Skeletal muscle satellite cell (primary cell): ENCODE data around the gene OCIAD2.
"Not testable (repeated sequence)": the region's sequence is repeated elsewhere in the genome, so short reads cannot be mapped to it uniquely, and the experiment has no call there.

ENCODE experiments used
- H3K27me3 ChIP-seq: 2 replicates; pipeline ENCODE4 v1.7.0; 2013; ENCODE audit warnings: low read length; ENCODE audit not compliant: control insufficient read depth, insufficient read depth
- H3K36me3 ChIP-seq: 2 replicates; pipeline ENCODE4 v1.7.0; 2013; ENCODE audit warnings: mild to moderate bottlenecking, control low read depth, low read length; ENCODE audit not compliant: insufficient read depth
- H3K4me1 ChIP-seq: 2 replicates; pipeline ENCODE4 v1.7.0; 2013; ENCODE audit warnings: low read length; ENCODE audit not compliant: control insufficient read depth, insufficient read depth
- H3K4me2 ChIP-seq: 2 replicates; pipeline ENCODE4 v1.7.0; 2013; ENCODE audit warnings: mild to moderate bottlenecking, low read length
- H3K4me3 ChIP-seq: 2 replicates; pipeline ENCODE4 v1.7.0; 2013; ENCODE audit warnings: low read length
- H3K9ac ChIP-seq: 2 replicates; pipeline ENCODE4 v1.7.0; 2013; ENCODE audit warnings: mild to moderate bottlenecking, low read depth, low read length, moderate library complexity
- H3K9me3 ChIP-seq: replicated peaks from 2 replicates; pipeline ENCODE4 v1.7.0; 2013; ENCODE audit warnings: mild to moderate bottlenecking, control low read depth, low read length

Gene OCIAD2

DNA sequence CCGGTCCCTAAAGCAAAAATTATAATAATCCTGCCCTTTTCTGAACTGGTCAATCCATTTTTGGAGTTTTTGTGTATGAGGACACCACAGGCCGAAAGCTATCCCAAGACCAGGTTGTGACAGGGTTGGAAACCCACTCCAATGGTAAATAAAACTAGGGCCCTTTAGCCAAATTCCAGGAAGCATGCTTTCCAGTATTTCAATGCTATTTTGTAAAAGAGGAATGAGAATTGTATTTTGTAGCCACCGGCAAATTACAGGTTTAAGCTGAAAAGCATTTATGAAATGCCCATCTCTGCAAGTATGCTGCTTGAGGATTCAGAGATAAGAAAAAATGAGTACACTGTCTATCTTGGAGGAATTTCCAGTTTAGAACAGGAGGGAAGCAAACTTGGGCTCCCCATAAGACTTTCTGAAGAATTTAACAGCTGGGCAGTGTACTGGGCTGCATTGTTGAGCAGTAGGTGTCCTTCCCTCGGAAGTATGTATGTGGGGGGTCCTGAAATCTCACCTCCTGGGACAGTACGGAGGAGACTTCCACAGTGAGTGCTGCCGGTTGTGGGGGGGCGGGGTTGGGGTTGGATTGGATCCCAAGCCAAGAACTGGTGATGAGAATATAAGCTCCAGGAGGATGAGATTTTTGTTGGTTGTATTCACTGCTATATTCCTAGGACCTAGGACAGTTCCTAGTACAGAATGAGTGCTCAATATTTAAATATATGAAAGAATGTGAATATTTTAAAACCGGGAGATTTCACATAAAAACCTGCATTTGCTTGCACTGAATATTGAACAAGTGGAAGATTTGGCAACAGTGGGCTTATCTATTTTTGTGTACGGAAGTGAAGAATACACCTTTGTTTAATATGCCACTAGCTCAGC, 26.8 kb downstream of the OCIAD2 start:
- H3K27me3 ChIP-seq, result no peaks in the 10 kb centered on the region
- H3K4me2 ChIP-seq, result no peak overlapping the region
- no peaks in the 10 kb centered on the region for H3K4me1 ChIP-seq
- no peaks in the 10 kb centered on the region for H3K36me3 ChIP-seq
- H3K9ac ChIP-seq, result no peak overlapping the region
- H3K4me3 ChIP-seq, result no peak overlapping the region
- H3K9me3 ChIP-seq, result no peaks in the 10 kb centered on the region

DNA sequence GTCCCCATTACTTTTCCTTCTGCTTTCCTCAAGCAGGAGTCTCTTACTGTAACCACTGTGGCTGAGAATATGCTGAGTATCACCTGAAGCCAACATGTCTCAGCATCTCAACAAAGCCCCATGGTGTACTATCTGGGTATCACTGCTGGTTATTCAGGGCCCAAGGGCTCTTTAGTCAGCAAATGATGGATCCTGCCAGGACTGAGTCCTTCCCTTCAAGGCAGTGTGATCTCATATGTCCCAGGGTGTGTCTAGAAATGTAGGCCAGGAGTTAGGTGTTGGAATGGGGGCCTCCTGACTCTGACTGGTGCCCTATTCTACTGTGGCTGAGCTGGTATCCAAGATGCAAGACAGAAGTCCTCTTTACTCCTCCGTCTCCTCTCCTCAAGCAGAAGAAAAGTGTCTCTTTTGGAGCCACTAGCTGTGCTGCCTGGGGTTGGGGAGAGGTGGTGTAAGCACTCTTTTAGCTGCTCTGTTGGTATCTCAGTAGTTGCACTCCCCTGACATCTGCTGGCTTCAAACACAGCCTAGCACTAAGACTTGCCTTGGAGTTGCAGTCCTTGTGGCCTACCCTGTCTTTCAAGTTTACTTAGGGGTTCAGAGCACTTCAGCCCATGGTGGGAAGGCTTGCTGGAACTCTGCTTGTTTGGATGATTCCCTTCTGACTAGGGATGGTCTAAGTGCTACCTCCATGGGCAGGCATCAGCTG, 28.6 kb downstream of the OCIAD2 start:
- no peaks in the 10 kb centered on the region for H3K27me3 ChIP-seq
- H3K9me3 ChIP-seq, result no peaks in the 10 kb centered on the region
- no peak overlapping the region for H3K4me3 ChIP-seq
- H3K4me1 ChIP-seq, result no peaks in the 10 kb centered on the region
- no peak overlapping the region for H3K4me2 ChIP-seq
- no peak overlapping the region for H3K9ac ChIP-seq
- no peaks in the 10 kb centered on the region for H3K36me3 ChIP-seq

- H3K9me3 ChIP-seq, H3K36me3 ChIP-seq, H3K9ac ChIP-seq, H3K27me3 ChIP-seq, H3K4me3 ChIP-seq, H3K4me1 ChIP-seq, H3K4me2 ChIP-seq: not testable (repeated sequence)
These were observed 41.9 kb downstream of the OCIAD2 start for GRCh38 chr4:48864696-48865095.

DNA sequence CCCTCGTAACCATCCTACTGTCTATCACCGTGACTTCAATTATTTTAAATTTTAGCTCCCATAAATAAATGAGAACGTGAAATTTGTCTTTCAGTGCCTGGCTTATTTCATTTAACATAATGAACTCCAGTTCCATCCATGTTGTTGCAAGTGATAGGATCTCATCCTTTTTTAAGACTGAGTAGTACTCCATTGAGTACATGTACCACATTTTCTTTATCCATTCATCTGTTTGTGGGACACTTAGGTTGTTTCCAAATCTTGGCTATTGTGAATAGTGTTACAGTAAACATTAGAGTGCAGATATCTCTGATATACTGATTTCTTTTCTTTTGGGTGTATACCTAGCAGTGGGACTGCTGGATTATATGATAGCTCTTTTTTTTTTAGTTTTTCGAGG, 42.8 kb downstream of the OCIAD2 start:
- H3K36me3 ChIP-seq, result peaks cover 19% of the 10 kb centered on the region
- H3K9me3 ChIP-seq, result no peaks in the 10 kb centered on the region
- H3K4me1 ChIP-seq, result no peaks in the 10 kb centered on the region
- no peak overlapping the region for H3K9ac ChIP-seq
- H3K27me3 ChIP-seq, result no peaks in the 10 kb centered on the region
- H3K4me3 ChIP-seq, result no peak overlapping the region
- H3K4me2 ChIP-seq, result no peak overlapping the region

DNA sequence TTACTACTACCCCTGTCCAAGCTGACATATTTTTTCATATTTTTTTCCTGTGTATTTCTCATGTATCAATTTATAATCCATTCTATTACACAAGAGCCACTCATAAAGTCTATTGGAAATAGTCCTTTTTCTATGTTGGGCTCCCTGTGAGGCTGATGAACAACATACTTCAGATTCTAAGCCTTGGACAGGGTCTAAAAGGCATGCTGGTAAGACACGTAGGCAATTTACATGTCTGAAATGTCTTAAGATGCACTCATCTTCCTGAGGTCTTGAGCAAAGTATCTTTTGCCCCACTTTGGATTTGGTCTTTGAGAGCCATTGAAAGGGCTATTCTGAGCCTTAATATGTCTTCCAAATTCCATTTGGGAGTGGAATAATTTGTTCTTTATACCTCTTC, 43.9 kb downstream of the OCIAD2 start:
- Histone ChIP-seq H3K9ac (no peak overlapping the region), H3K27me3 (no peaks in the 10 kb centered on the region), H3K4me3 (no peak overlapping the region), H3K36me3 (peaks cover 20% of the 10 kb centered on the region), H3K4me2 (no peak overlapping the region), H3K9me3 (no peaks in the 10 kb centered on the region), H3K4me1 (no peaks in the 10 kb centered on the region)

- no peaks in the 10 kb centered on the region for H3K27me3 ChIP-seq
- no peak overlapping the region for H3K4me2 ChIP-seq
- no peaks in the 10 kb centered on the region for H3K9me3 ChIP-seq
- H3K36me3 ChIP-seq, result peaks cover 22% of the 10 kb centered on the region
- no peak overlapping the region for H3K9ac ChIP-seq
- no peaks in the 10 kb centered on the region for H3K4me1 ChIP-seq
- H3K4me3 ChIP-seq, result no peak overlapping the region
These were observed 44.5 kb downstream of the OCIAD2 start for GRCh38 chr4:48862038-48862437.

DNA sequence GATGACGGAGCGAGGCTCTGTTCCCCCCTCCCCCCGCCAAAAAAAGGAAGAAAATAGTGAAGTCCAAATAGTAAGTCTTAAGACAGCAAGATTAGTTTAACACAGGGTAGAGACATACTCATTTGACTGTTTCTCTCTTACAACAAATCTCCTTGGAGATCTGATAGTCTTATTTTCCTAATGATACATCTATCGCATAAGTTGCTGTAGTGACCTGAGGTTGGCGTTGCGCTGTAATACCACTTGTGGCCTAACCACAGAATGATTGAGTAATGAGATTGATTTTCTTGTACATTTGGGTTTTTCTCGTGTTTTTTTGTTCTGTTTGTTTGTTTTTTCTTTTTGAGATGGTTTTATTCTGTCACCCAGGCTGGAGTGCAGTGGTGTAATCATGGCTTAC, 48.4 kb downstream of the OCIAD2 start:
- Histone ChIP-seq H3K36me3 (peaks cover 40% of the 10 kb centered on the region), H3K9ac (no peak overlapping the region), H3K4me1 (no peaks in the 10 kb centered on the region), H3K9me3 (no peaks in the 10 kb centered on the region), H3K27me3 (no peaks in the 10 kb centered on the region), H3K4me2 (no peak overlapping the region), H3K4me3 (no peak overlapping the region)

- H3K4me1 ChIP-seq, result no peaks in the 10 kb centered on the region
- no peak overlapping the region for H3K9ac ChIP-seq
- H3K27me3 ChIP-seq, result no peaks in the 10 kb centered on the region
- H3K4me2 ChIP-seq, result no peak overlapping the region
- peaks cover 48% of the 10 kb centered on the region for H3K36me3 ChIP-seq
- no peaks in the 10 kb centered on the region for H3K9me3 ChIP-seq
- H3K4me3 ChIP-seq, result no peak overlapping the region
These were observed 51.6 kb downstream of the OCIAD2 start for GRCh38 chr4:48854982-48855381.

- Histone ChIP-seq H3K36me3 (peaks cover 49% of the 10 kb centered on the region), H3K9ac (no peak overlapping the region), H3K27me3 (no peaks in the 10 kb centered on the region), H3K9me3 (no peaks in the 10 kb centered on the region), H3K4me2 (no peak overlapping the region), H3K4me3 (no peak overlapping the region), H3K4me1 (no peaks in the 10 kb centered on the region)
These were observed 52.2 kb downstream of the OCIAD2 start for GRCh38 chr4:48854395-48854683.

GRCh38 chr4:48853604-48854394, 52.8 kb downstream of the OCIAD2 start:
- H3K9me3 ChIP-seq, result no peaks in the 10 kb centered on the region
- no peak overlapping the region for H3K4me2 ChIP-seq
- H3K27me3 ChIP-seq, result no peaks in the 10 kb centered on the region
- no peaks in the 10 kb centered on the region for H3K4me1 ChIP-seq
- H3K4me3 ChIP-seq, result no peak overlapping the region
- peaks cover 45% of the 10 kb centered on the region for H3K36me3 ChIP-seq
- no peak overlapping the region for H3K9ac ChIP-seq

- peaks cover 46% of the 10 kb centered on the region for H3K36me3 ChIP-seq
- H3K4me2 ChIP-seq, result no peak overlapping the region
- H3K9me3 ChIP-seq, result no peaks in the 10 kb centered on the region
- H3K9ac ChIP-seq, result no peak overlapping the region
- H3K4me3 ChIP-seq, result no peak overlapping the region
- H3K4me1 ChIP-seq, result no peaks in the 10 kb centered on the region
- H3K27me3 ChIP-seq, result no peaks in the 10 kb centered on the region
These were observed 54.9 kb downstream of the OCIAD2 start for GRCh38 chr4:48851651-48852050.
